ENCODE measurements around the gene DLG5.

DNA sequence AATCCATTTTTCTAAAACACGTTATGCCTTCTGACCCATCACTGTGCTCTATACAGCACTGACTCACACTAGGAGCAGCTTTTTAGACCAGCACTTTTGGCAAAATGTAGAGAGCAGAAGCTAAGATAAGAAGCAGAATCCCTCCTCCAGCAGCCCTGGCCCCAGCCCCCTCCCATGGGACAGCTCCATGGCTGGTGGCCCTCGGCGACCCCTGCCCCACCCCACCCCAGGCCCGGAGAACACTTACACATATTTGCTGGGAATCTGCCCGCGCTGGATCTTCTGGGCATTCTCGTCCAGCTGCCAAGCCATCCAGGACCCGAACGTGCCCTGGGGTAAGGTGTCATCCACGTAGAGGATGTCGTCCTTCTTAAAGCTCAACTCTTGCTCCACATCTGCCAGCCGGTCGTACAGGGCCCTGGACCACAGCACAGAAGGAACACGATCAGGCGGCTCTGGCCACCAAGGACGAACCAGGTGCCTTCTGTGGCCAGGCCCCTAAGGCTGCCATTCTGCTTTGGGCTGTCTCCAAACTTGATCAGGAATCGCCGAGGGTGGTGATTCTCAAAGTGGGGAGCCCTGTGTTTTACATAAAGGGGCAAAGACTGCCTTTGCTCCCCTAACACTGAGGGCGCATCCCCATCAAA is 119.9 kb downstream of the DLG5 start:
- TF ChIP-seq, protein P1, sequence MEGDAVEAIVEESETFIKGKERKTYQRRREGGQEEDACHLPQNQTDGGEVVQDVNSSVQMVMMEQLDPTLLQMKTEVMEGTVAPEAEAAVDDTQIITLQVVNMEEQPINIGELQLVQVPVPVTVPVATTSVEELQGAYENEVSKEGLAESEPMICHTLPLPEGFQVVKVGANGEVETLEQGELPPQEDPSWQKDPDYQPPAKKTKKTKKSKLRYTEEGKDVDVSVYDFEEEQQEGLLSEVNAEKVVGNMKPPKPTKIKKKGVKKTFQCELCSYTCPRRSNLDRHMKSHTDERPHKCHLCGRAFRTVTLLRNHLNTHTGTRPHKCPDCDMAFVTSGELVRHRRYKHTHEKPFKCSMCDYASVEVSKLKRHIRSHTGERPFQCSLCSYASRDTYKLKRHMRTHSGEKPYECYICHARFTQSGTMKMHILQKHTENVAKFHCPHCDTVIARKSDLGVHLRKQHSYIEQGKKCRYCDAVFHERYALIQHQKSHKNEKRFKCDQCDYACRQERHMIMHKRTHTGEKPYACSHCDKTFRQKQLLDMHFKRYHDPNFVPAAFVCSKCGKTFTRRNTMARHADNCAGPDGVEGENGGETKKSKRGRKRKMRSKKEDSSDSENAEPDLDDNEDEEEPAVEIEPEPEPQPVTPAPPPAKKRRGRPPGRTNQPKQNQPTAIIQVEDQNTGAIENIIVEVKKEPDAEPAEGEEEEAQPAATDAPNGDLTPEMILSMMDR (IDR thresholded peaks at IDR 0.05; ENCODE audit: poor library complexity) = no peak
- no peak for TF ChIP-seq EZH2 (IDR thresholded peaks at IDR 0.05; ENCODE audit: borderline replicate concordance)
